HG02943 (cell line): Measurements from ENCODE around the gene WSCD2.

Experiments used
- ATAC-seq: cut with Tn5 transposase; IDR thresholded peaks from one replicate; pipeline ENCODE4 v1.9.1; 2021; ENCODE audit warnings: mild to moderate bottlenecking, low read depth, moderate library complexity; ENCODE audit not compliant: unreplicated experiment

The WSCD2 gene

DNA sequence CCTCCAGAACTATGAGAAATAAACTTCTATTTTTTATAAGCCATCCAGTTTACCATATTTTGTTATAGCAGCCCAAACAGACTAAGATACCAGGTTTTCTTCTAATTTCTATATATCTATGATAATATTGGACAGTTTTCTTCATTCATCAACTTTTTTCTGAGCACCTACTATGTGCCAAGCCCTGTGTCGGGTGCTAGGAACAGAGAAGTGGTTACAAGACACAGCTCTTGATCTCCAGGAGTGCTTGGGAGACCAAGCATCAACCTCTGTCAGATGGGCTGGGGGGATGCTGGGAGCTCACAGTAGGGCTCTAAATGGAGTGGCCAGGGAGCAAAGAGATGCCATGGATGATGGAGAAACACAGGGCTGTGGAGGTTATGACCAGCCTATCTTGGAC lies 2.9 kb upstream of the WSCD2 start:
- ATAC-seq, result no peak

DNA sequence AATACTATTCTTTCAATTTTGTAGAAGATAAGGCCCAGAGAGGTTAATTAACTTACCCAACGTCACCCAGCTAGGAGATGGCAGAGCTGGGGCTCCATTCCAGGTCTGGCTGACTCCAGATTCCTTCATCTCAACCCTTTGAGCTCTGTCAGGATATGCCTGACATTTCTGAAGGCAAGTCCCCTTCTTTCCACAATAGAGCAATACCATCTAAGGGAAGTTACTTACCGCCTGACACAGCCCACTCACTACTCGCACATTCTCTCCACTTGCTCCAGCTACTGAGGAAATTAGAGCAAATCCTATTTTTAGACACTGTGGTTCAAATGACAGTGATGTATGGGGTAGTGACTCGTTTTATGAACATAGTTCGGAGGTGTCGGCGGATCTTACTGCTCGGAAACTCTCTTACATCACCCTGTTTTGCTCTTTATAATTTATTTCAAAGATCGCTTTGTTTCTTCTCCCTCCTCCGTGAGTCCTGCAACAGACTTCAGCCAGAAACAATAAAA lies 2.0 kb upstream of the WSCD2 start:
- ATAC-seq, result no peak

DNA sequence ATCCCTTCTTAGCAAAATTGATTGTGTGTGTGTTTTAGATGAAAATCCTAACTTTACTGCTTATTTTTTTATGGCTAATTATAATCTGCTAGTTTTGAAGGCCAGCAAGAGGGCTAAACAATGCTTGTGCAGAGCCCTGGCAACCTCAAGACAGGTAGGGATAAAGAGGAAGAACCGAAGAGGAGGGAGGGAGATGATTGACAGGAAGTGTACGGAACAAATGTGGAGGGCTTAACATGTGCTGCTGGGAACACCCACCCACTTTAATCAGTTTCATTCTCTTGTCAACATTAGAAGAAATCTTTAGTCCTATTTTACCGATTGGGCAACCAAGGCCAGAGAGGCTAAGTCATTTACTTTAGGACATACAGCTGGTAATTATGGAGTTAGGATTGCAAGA lies 1.4 kb upstream of the WSCD2 start:
- ATAC-seq, result no peak

DNA sequence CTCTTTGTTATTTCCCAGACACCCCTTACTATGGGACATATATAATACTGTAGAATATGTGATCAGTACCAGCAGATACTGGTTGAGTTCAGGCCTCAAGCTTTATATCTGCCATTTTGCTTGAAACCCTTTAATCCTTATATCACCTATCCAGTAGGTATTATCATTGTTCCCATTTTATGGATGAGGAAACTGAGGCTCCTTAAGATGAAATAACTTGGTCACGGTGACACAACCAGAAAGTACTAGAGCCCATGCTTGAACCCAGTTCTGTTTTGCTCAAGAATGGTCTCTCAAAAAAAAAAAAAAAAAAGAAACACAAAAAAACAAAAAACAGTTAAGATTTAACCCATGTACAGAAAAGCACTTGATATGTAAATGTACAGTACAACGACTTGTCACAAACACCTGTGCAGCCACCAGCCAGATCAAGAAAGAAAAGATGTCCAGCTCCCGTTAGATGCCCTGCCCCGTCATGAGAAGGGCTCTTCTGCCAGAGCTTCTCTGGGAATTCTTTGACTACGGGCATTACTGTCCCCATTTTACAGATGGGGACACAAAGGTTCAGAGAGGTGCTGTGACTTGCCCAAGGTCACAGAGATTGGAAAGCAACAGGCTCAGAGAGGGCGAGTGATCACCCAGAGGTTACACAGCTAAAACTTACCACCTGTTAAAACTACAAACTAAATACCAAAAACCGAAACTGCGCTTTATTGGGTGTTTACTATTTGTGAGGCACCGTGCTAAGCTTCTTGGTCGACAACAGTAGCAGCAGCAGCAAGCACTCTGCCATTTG lies 669 bp upstream of the WSCD2 start:
- ATAC-seq, result no peak

DNA sequence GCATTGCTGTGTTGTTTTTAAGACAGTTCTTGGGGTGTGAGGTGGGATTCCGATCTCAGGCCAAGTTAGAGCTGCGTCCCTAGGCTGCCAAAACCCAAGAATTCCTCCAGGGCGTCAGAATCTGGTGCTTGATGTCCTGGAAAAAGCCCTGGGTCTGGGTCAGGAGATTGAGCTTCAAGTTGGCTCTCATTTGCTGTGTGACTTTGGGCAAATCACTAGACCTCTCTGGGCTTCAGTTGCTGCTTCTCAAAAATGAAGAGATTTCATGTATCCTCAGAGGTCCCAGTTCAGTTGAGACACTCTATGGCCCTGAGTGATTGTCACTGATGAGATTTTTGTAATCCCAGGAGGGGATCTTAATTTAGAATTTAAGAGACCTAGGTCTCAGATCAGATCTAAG lies 1.9 kb downstream of the WSCD2 start:
- no peak for ATAC-seq

DNA sequence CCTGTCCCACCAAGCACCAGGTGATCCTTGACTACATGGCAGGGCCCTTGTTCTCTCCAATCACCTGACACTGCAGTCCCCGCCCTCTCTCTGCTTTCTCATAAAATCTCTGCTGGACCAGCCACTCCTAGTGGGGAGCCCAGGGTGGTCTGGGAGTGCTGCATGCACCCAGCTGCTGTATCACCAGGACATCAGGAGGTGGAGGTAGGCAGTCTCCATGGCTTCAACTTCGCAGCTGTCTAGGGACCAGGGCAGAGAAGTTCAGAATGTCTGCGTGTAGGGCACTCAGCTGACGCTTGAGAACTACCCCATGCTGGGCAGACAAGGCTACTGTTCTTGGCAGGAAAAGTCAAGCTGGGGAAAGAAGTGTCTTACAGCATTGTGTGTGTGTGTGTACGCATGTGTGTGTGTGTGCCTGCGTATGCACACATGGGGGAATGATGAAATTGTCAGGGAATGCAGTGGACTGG lies 2.6 kb downstream of the WSCD2 start:
- no peak for ATAC-seq

DNA sequence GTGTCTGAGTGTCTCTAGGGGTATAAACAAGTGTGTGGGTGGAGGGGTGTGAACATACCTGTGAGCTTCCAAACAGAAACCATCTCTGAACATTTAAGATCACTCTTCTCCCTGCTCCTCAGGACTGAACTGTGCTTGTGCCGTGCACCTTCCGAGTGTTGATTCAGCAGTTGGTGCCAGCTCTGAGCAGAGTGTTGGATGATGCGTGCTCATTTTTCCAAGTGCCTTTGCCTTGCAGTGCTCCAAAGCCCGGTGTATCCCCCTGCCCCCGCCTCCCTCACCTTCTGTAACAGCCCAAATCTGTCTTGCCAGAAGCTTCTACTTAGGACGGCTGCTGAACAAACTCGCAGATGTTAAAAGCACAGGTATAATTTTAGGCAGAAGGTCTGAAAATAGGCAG lies 4.4 kb downstream of the WSCD2 start:
- ATAC-seq, result no peak

DNA sequence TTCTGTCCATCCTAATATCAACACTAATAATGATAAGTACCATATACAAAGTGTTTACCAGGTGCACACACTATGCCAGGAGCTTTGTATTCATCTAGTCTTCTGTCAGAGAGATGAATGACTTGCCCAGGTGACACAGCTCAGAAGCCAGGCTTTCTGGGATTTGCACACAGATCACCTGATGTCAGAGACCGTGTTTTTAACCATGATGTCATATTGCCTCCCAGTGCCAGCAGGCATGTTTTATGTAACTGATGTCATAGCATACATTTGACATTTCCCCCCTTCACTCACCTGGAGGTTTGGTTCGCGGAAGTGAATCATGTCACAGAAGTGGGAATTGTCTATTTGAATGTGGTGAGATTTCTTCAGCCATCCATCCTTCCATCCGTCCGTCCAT lies 5.7 kb downstream of the WSCD2 start:
- no peak for ATAC-seq

DNA sequence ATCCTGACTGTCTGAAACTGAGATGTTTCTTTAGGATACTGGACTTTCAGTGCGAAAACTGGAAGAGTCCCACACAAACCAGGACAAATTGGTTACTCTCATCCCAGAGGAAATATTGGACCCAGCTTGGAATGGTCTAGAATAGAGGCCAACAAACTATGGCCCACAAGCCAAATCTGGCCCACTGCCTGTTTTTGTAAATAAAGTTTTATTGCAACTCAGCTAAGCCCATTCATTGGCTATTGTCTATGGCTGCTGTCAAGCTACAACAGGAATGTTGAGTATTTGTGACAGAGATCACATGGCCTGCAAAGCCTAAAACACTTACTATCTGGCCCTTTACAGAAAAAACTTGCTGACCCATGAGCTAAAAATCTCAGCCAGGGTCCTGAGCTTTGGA lies 6.5 kb downstream of the WSCD2 start:
- no peak for ATAC-seq

DNA sequence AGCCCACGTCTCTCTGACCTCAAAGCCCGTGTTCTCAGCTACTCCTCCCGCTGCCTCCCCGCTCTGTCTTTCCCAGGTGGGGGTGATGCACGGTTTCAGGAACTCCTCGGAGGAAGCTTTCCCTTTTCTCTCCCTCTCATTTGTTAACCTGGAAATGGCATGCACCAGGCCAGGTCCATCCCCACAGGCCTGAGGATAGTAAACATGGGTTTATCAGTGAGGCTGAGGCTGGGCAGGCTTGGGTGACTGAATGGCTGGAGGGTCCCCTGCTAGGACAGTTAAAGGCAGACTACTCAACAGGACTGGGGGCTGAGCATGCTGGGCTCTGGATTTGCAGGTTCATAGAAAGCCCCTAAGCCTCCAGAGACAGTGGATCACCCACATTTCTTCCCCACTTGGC lies 7.6 kb downstream of the WSCD2 start:
- ATAC-seq, result no peak

DNA sequence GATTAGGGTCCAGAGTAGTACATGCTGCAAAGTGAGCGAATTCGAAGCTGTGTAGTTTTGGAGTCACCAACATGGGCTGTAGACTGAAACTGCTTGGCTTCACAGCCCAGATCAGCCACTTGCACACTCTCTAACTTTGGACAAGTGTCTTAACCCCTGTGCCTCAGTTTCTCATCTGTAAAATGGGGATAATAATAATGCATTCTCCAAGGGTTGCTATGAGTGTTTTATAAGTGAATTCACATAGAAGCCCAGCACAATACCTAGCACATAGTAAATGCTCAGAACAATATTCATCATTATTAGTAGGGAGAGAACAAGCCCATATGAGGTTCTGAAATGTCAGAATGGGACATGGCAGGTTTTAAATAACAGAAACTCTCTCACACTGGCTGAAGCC lies 10.4 kb downstream of the WSCD2 start:
- no peak for ATAC-seq

DNA sequence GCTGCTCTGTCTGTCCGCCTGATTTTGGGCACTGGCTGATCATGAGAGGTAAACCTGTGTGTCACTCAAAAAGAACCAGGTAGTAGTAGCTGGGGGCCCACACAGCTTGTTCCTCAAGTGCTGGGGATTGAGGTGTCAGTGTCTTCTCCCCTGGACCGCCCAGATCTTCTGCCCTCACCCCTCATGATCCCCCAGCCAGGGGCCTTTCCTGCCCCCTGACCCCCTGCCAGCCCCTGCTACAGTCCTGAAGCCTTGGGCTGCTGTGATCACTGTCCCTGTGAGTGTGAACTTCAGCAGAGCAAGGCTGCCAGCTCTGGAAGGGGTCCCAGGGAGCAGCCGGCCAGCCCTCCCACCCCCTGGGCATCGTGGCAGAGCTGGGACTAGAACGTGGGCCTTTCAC lies 11.4 kb downstream of the WSCD2 start:
- ATAC-seq, result no peak

DNA sequence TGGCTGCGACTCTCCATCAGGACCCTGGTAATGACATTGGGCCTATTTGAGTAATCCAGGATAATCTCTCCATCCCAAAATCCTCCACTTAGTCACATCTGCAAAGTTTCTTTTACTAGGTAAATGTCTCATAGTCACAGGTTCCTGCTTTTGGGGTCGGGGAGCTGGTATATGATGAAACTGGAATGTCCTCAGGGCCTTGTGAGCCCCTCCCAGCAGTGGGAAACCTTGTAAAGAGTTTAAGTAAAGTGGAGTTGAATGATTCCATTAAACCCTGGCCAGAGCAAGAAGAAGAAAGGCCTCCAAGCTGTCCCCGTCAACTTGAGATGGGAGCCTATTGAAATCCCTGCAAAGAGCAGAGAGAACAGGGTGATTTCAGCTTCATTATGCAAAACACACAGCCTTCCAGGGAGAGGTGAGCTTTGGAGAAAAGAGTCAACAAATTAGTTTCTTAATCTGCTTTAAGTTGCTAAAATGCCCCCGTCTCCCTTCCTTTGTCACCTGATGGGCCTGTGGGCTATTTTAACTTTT lies 12.6 kb downstream of the WSCD2 start:
- no peak for ATAC-seq

DNA sequence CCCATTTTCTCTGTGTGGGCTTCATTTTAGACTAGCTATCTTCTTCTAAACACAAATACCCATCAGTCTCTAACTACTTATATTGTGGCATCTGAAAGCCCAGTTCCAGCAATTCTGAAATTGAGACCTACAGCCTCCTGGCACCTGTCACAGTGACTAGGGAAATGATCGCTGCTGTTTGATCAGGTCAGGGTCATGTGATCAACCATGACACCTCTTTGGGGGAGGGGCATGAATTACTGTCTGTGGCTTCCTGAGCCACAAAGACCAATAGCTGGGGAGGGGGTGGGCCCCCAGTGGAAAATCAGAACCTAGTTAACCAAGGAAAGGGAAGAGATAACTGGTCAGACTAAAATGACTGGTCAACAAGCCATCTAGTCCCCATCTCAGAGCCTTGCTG lies 14.1 kb downstream of the WSCD2 start:
- no peak for ATAC-seq

DNA sequence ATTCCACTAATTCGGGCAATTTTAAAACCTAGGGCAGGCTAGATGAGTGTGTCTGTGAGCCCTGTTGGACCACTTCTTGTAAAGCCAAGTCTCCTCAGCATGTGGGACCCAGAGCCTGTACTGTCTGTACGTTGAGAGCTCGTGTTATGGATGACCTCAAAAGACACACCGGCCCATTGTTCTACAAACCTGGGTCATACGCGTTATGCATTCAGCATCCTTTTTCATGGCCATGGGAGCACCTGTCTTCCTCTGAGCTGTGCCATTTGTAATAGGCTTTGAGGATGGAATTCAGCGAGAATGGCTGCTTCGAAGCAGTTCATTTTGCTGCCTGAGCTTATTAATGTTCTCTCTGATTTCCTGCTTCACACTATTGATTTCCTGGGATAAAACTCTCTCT lies 15.0 kb downstream of the WSCD2 start:
- ATAC-seq, result no peak

DNA sequence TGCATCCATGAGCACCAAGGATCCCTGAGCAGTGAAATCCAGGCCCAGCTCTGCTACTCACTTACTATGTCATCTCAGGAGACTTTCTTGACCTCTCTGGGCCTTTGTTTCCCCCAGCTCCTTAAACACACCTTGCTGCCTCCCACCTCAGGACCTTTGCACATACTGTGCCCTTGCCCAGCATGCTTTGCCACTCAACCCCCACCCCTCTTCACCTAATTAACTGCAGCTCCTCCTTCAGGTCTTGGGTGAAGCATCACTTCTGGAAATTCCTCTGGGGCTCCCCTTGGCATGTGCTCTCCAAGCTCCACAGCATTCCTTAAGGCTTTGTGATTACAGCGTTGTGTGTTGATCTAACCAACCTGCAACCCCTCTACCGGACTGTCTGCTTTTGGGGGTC lies 15.9 kb downstream of the WSCD2 start:
- ATAC-seq, result no peak

DNA sequence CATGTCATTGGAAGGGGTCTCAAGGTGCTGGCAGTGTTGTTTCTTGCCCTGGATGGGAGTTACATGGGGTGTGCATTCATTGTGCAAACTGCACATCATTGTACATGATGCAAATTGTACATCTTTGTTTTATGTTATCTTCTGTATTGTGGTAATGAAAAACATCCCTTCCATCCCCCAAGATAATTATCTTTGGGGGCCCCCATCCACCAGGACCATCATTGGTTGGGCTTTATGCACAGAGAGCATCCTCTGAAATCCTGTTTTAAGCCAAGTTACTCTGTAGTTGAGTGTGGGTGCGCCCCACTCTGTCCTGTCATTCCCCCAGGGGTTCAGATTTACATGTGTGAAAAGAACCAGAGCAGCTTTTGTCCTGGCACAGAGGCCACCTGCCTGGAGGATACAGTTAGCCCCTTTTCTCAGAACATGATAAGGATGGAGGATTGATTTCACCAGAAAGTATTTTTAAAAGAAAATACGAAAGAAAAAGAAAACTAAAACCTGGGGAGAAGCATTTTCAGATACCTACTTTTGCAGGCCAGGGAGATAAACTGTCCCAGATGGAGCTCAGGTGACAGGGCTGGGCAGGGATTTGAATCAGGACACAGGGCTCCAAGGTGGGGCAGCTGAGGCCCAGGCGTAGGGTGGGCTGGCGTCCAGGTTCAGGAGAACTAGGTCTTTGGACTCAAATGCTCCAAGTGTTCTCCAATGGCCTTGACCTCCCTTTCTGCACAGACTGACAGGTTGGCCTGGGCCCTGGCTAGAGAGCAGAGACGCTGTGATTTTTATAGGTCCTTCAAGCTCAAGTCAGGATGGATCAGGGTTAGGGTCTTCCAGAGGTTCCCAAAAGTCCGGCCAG lies 17.2 kb downstream of the WSCD2 start:
- no peak for ATAC-seq

DNA sequence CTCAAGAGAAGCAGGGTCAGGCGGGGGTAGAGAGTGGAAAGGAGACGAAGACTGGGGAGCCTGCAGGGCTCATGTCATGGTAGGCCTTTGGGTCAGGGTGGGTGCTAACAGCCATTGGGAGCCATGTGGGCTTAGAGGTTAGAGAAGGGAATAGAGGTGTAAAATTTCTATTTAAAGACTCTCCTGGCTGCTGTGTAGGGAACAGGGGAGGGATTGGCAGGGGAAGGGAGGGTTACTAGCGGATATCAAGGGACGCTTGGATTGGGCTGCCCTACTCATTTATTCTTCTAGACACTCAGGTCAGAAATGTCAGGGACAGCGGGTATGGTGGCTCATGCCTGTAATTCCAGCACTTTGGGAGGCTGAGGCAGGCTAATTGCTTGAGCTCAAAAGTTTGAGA lies 18.2 kb downstream of the WSCD2 start:
- no peak for ATAC-seq

DNA sequence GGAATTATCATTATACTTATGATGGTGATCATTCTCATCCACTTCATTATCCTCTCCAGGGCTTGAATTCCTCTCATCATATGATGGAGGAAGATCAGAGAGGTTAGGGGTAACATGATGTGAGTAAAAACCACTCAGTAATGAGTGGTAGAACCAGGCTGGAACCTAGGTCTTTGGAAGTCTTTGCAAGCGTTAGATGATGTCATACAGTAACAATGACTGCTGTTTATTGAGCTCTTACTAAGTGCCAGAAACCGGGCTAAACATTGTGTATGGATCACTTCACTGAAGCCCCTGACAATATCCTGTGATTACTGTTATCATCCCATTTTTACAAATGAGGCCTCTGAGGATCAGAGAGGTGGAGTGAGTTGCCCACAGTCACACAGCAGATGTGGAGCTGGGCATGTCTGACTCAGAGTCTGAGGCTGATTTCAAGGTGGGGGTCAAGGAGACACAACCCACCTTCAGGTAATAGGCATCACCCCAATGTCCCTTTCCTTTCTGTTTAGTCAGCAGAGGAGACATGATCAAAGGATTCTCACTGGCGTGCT lies 19.5 kb downstream of the WSCD2 start:
- no peak for ATAC-seq

DNA sequence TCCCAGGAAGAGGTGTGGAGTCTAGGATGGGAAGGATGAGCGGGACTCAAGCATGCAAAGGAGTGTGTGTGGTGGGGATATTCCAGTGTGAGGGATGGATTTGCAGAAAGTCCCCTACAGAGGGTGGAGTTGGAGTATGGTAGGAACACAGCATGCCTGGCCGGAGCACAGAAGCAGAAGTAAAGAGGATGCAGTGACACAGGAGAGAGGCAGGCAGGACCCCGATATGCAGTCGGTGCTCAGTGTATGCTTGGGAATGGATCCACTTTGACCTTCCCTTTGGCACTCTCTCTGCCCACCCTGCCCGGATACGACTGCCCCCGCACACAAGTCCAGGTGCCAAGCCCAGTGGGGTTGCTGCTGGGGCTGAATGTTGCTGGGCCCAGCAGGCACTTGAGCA lies 21.3 kb downstream of the WSCD2 start:
- no peak for ATAC-seq

DNA sequence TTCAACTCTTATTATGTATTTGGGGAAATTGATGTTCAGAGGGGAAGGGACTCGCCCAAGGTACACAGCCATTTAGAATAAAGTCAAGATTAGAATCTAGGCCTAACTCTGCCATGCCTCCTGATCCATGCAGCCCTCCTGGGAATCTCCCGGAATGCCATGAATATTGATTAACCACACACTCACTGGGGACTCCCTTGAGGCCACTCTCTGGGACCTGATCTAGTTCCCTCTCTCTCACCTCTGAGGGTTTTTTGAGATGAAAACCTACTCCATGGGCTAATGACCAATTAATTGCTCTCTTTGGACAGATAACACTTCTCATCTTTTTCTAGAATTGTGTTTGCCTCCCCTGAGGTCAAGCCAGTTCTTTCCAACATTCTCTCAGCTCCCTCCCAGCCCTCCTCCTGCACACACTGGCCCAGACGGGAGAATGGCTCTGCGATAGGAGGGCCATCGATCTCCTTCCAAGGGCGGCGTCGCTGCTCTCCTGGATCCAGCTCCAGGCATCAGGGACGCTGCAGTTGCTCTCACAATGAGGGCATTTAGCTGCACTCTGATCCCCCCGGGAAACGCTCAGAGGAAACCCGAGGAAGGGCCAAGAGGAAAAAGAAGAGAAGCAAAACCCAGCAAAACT lies 22.6 kb downstream of the WSCD2 start:
- no peak for ATAC-seq
